Stomach (tissue), 4 donors: Measurements from ENCODE around the gene P2RX3.

Experiments used
- CTCF ChIP-seq, 7 experiments: fragments of 450-650 bp in 4 of 7; fragments of 200-600 bp in 3 of 7; sonication (generic) in 3 of 7; IDR thresholded peaks; one replicate each; pipeline ENCODE4 v1.5.1; 2016 to 2019; ENCODE audit warnings: antibody characterized with exemption in 7 of 7, control low read depth in 2 of 7, mild to moderate bottlenecking in 1 of 7
- POLR2A ChIP-seq, 4 donors: fragments of 450-650 bp; IDR thresholded peaks; one replicate each; pipeline ENCODE4 v1.6.1; 2016; ENCODE audit warnings: antibody characterized with exemption in 4 of 4, control low read depth in 2 of 4, mild to moderate bottlenecking in 1 of 4, moderate library complexity in 1 of 4
- POLR2AphosphoS5 ChIP-seq, 3 donors: sonication (generic); formaldehyde crosslinking; IDR thresholded peaks; one replicate each; pipeline ENCODE4 v1.6.1; 2016; ENCODE audit warnings: antibody characterized with exemption in 3 of 3

DNA sequence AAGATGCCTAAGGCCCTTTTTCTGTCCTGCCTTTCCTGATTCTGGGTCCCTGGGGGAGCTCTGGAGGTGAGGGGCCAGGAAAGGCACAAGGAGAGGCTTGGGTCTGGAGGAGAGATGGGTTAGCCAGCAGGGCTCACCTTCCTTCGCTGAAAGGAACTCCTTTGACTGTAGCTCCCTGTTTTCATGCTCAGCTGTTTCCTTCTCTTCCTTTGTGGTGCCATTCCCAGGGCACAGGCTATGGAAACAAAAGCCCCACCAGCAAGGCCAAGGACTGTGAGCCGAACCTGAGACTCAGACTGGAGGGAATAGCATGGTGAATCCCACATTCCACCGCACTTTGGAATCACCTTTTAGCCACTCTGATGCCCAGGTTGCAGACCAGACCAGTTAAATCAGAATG is 78.3 kb downstream of the P2RX3 start:
- TF ChIP-seq POLR2AphosphoS5 (IDR thresholded peaks at IDR 0.05), result no peak
- TF ChIP-seq CTCF (IDR thresholded peaks at IDR 0.05), result no peak
- TF ChIP-seq POLR2A (IDR thresholded peaks at IDR 0.05), result no peak
